ENCODE data around the gene GDF7.
A peak's percentile ranks its signal among the peaks of the same experiment; 100 is the strongest.

GDF7 gene

GRCh38 chr2:20629581-20630171 is 37.3 kb upstream of the GDF7 start:
- DNase-seq, result no peak

GRCh38 chr2:20630967-20631366 is 36.0 kb upstream of the GDF7 start:
- no peak for DNase-seq

- no peak for DNase-seq
These were observed 35.2 kb upstream of the GDF7 start for GRCh38 chr2:20631617-20632307.

- no peak for DNase-seq
These were observed 34.4 kb upstream of the GDF7 start for GRCh38 chr2:20632446-20632990.

GRCh38 chr2:20633001-20633400 is 33.9 kb upstream of the GDF7 start:
- no peak for DNase-seq

GRCh38 chr2:20633794-20634506 is 33.0 kb upstream of the GDF7 start:
- DNase-seq, result no peak

GRCh38 chr2:20634507-20635112 is 32.3 kb upstream of the GDF7 start:
- no peak for DNase-seq

- DNase-seq, result peak; percentile 25 to 73
These were observed 31.8 kb upstream of the GDF7 start for GRCh38 chr2:20635113-20635510.

GRCh38 chr2:20635675-20636584 is 31.0 kb upstream of the GDF7 start:
- peak; percentile 65 to 80 for DNase-seq

- DNase-seq, result no peak
These were observed 29.8 kb upstream of the GDF7 start for GRCh38 chr2:20637147-20637546.

- DNase-seq, result no peak
These were observed 28.9 kb upstream of the GDF7 start for GRCh38 chr2:20638014-20638413.

- no peak for DNase-seq
These were observed 28.1 kb upstream of the GDF7 start for GRCh38 chr2:20638646-20639430.

- DNase-seq, result no peak
These were observed 26.4 kb upstream of the GDF7 start for GRCh38 chr2:20640411-20641122.

- no peak for DNase-seq
These were observed 25.6 kb upstream of the GDF7 start for GRCh38 chr2:20641123-20641985.

- DNase-seq, result peak; percentile 48 to 52
These were observed 24.6 kb upstream of the GDF7 start for GRCh38 chr2:20642055-20642971.

GRCh38 chr2:20643060-20643459 is 23.9 kb upstream of the GDF7 start:
- DNase-seq, result no peak

GRCh38 chr2:20643826-20644225 is 23.1 kb upstream of the GDF7 start:
- no peak for DNase-seq

GRCh38 chr2:20645301-20645701 is 21.6 kb upstream of the GDF7 start:
- no peak for DNase-seq

GRCh38 chr2:20645761-20646160 is 21.2 kb upstream of the GDF7 start:
- DNase-seq, result no peak

Data from NCI-H187 (cell line).